ENCODE measurements around the gene LELP1. TPM values are rescaled to one million over a fixed set of nuclear protein-coding genes. Genes with fewer than 3 reads are reported as not detected.
A peak's percentile ranks its signal among the peaks of the same experiment; 100 is the strongest.
"Not testable (repeated sequence)": the region's sequence is repeated elsewhere in the genome, so short reads cannot be mapped to it uniquely, and the experiment has no call there.

LELP1 gene
- total RNA-seq, 1 donor from 2014 or later, result not detected

DNA sequence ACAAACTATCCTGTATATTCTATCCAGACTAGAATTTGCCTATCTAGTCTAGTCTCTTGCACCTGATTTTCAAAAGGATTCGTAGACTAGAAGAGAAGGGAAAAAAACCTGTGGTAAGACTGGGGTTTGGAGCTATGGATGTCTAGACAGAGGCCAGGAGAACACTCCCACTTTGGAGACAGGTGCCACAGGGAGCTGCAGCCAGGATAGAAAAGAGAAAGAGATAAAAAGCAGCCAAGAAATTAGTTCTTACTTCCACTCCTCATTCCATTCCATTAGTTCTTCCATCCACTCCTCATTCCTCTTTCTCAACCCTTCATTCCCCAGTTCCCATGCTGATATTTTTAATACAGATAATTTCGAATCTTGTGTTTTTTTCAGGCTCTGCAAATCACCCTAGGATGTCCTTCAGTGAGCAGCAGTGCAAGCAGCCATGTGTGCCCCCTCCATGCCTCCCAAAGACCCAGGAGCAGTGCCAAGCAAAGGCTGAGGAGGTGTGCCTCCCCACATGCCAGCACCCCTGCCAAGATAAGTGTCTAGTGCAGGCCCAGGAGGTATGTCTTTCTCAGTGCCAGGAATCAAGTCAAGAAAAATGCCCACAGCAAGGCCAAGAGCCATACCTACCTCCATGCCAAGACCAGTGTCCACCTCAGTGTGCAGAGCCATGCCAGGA lies 14.7 kb downstream of the LELP1 start:
- H3K4me1 Mint-ChIP-seq, result no peaks in the 10 kb centered on the region

DNA sequence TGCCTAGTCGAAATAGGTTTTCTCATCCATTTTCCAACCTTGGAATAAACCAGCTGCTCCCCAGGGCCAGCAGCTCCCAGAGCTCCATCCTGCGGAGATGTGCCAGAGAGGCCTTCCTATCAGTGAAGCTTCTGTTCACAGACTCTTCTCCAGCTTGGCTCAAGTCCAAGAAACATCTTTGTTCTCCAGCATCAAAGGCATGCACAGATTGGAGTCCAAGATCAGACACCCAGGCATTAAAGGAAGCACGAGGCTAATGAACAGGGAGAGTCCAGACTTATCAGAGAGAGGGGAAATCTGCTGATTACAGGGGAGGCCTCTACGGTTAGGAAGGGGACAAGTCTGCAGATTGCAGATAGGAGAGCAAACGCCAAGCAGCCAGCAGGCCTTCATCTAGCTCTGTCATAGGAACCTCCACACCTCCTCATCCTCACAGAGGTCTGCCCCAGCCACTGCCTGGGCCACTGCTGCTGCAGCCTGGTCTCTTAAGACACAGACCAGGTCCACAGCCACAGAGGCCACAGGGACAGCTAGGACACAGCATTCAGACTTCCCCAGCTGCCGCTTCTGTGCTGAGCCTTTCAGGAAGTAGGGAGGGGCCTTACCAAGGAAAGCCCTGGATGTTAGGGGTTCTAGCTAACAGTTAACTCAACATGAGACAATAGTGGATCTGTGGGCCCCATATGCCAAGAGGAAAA lies 17.5 kb downstream of the LELP1 start:
- no peak overlapping the region for H3K4me3 Mint-ChIP-seq
- TF ChIP-seq, protein P1, sequence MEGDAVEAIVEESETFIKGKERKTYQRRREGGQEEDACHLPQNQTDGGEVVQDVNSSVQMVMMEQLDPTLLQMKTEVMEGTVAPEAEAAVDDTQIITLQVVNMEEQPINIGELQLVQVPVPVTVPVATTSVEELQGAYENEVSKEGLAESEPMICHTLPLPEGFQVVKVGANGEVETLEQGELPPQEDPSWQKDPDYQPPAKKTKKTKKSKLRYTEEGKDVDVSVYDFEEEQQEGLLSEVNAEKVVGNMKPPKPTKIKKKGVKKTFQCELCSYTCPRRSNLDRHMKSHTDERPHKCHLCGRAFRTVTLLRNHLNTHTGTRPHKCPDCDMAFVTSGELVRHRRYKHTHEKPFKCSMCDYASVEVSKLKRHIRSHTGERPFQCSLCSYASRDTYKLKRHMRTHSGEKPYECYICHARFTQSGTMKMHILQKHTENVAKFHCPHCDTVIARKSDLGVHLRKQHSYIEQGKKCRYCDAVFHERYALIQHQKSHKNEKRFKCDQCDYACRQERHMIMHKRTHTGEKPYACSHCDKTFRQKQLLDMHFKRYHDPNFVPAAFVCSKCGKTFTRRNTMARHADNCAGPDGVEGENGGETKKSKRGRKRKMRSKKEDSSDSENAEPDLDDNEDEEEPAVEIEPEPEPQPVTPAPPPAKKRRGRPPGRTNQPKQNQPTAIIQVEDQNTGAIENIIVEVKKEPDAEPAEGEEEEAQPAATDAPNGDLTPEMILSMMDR (conservative IDR thresholded peaks at IDR 0.05), result no peak
- DNase-seq (ENCODE audit: low read depth, low spot score), result no peak
- no peak overlapping the region for H3K27ac Mint-ChIP-seq (ENCODE audit: unreplicated experiment)
- H3K4me1 Mint-ChIP-seq, result no peaks in the 10 kb centered on the region
- peaks cover 35% of the 10 kb centered on the region for H3K27me3 Mint-ChIP-seq (ENCODE audit: low read depth)
- no peaks in the 10 kb centered on the region for H3K9me3 Mint-ChIP-seq
- H3K36me3 Mint-ChIP-seq (ENCODE audit: low read depth), result no peaks in the 10 kb centered on the region

More for the DNA sequence above, 14.7 kb downstream of the LELP1 start:
- Mint-ChIP-seq H3K9me3 (no peaks in the 10 kb centered on the region), H3K36me3 (ENCODE audit: low read depth) (no peaks in the 10 kb centered on the region), H3K4me3 (no peak overlapping the region), H3K27me3 (ENCODE audit: low read depth) (peaks cover 28% of the 10 kb centered on the region), H3K27ac (ENCODE audit: unreplicated experiment) (no peak overlapping the region)
- no peak for DNase-seq (ENCODE audit: low read depth, low spot score)
- TF ChIP-seq, protein P1 (conservative IDR thresholded peaks at IDR 0.05), result no peak

DNA sequence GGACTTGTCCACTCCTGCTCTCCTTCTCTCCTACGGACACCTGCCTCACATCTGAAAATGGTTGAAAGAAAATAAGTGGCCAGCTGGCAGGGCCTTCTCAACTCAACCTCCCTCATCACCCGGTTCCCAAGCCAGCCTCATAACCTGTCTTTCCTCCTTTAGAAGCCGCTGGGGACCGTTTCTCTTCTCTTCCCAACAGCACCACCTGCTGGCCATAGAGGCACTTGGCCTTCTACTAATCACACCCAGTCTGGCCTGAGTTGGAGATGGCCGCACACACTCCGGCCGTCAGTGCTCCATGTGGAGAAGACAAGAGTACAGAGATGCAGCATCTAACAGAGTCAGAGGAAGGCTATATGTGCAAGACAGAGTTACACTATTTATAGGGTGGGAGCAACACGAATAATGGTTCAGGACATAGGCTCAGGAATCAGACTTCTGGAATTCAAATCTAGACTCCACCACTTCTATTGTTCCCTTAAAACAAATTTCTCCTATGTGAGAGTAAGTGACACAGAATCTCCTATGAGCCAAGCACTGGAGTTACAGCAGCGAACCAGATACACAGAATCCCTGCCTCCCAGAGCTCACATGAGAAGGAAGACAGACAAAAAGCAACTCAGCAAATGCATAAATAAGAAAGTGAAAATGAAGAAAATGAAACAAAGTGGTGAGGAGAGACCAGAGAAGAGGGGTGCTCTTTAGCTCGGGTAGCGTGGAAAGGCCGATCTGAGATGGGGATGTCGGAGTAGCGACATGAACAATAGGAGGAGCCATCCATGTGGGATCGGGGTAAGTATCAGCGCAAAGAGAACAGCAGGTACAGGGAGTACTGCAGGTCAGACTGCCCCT lies 20.0 kb downstream of the LELP1 start:
- DNase-seq (ENCODE audit: low read depth, low spot score), result peak; percentile 68
- peaks cover 24% of the 10 kb centered on the region for H3K27me3 Mint-ChIP-seq (ENCODE audit: low read depth)
- not testable (repeated sequence) for H3K9me3 Mint-ChIP-seq; H3K4me1 Mint-ChIP-seq; H3K4me3 Mint-ChIP-seq; H3K27ac Mint-ChIP-seq (ENCODE audit: unreplicated experiment); H3K36me3 Mint-ChIP-seq (ENCODE audit: low read depth)
- TF ChIP-seq, protein P1 (conservative IDR thresholded peaks at IDR 0.05), result peak; percentile 80

DNA sequence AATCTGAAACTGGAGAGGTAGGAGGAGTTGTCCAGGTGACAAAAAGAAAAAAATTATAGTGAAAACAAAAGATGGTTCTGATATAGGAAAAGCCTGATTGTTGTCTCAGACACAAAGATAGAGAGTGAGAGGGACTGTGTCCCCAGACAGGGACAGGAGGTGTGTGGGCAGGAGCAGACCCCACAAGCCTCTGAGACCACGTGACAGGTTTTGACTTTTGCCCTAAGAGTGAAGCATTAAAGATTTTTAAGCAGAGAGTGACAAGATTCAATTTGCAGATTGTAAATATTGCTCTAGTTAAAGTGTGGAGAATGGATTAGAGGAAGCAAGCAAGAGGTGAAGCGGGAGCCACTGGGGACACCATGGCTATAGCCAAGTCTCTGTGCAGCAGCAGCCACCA lies 24.6 kb downstream of the LELP1 start:
- Mint-ChIP-seq H3K4me1 (no peaks in the 10 kb centered on the region), H3K27ac (ENCODE audit: unreplicated experiment) (no peak overlapping the region), H3K9me3 (no peaks in the 10 kb centered on the region), H3K4me3 (no peak overlapping the region), H3K36me3 (ENCODE audit: low read depth) (no peaks in the 10 kb centered on the region), H3K27me3 (ENCODE audit: low read depth) (peaks cover 35% of the 10 kb centered on the region)
- DNase-seq (ENCODE audit: low read depth, low spot score), result no peak
- TF ChIP-seq, protein P1 (conservative IDR thresholded peaks at IDR 0.05), result no peak

DNA sequence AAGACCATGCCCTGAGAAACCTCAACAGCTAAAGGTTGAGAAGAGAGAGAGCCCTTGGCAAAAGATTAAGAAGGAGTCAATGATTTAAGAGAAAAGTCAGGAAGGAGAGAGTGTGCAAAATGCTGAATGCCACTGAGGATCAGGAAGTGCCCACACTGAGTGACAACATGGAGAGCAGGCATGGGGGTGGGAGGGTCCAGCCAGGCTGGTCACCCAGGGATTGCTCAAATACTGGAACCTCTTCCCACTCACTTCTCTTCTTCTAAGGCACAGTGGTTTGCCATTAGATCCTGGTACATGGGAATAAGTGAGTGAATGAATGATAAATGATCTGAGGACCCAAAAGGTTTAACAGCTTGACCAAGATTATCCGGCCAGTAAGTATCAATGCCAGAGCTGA lies 25.3 kb downstream of the LELP1 start:
- H3K27ac Mint-ChIP-seq (ENCODE audit: unreplicated experiment), result no peak overlapping the region
- TF ChIP-seq, protein P1 (conservative IDR thresholded peaks at IDR 0.05), result no peak
- no peaks in the 10 kb centered on the region for H3K9me3 Mint-ChIP-seq
- H3K4me3 Mint-ChIP-seq, result no peak overlapping the region
- H3K4me1 Mint-ChIP-seq, result no peaks in the 10 kb centered on the region
- DNase-seq (ENCODE audit: low read depth, low spot score), result no peak
- no peaks in the 10 kb centered on the region for H3K36me3 Mint-ChIP-seq (ENCODE audit: low read depth)
- peaks cover 36% of the 10 kb centered on the region for H3K27me3 Mint-ChIP-seq (ENCODE audit: low read depth)

Data from neural crest cell (in vitro differentiated cells).